ENCODE measurements around the gene TMEM81.
A peak's percentile ranks its signal among the peaks of the same experiment; 100 is the strongest.

DNA sequence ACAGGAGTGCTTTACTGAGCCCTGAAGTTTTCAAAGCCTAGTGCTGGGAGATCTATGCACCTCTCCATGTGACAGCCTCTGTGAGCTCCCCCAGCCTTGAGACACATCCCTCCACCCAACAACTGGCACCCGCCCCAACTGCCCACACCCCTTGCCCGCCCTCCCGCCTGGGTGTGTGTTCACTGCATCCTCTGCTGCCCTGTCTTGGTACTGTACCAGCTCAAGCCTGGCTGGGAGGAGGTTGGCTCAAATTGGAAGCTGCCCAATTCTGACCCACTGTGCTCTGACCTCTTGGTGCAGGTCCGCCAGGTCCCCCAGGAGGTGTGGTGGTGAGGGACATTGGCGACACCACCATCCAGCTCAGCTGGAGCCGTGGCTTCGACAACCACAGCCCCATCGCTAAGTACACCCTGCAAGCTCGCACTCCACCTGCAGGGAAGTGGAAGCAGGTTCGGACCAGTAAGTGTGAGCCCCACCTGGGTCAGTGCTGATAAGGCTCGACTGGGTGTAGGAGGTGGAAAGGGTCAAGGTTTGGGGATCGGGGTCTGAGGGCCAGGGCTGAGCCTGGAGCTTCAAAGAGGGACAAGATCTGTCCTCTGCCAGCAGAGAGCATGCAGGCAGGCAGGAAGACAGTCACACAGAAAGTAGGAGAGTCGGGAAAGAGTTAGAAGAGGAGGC is 18.0 kb downstream of the TMEM81 start:
- TF ChIP-seq, protein P1, sequence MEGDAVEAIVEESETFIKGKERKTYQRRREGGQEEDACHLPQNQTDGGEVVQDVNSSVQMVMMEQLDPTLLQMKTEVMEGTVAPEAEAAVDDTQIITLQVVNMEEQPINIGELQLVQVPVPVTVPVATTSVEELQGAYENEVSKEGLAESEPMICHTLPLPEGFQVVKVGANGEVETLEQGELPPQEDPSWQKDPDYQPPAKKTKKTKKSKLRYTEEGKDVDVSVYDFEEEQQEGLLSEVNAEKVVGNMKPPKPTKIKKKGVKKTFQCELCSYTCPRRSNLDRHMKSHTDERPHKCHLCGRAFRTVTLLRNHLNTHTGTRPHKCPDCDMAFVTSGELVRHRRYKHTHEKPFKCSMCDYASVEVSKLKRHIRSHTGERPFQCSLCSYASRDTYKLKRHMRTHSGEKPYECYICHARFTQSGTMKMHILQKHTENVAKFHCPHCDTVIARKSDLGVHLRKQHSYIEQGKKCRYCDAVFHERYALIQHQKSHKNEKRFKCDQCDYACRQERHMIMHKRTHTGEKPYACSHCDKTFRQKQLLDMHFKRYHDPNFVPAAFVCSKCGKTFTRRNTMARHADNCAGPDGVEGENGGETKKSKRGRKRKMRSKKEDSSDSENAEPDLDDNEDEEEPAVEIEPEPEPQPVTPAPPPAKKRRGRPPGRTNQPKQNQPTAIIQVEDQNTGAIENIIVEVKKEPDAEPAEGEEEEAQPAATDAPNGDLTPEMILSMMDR (conservative IDR thresholded peaks at IDR 0.05; ENCODE audit: low read depth in 2 of 2) = peak in 1 of 2 experiments; percentile 24; a peak in 1 of 4 replicates
- TF ChIP-seq EZH2 (IDR thresholded peaks at IDR 0.05; ENCODE audit: low read depth, unreplicated experiment) = no peak
- TF ChIP-seq POLR2AphosphoS5 (IDR thresholded peaks at IDR 0.05; ENCODE audit: low read depth) = no peak
- TF ChIP-seq EZH2phosphoT487 (IDR thresholded peaks at IDR 0.05; ENCODE audit: unreplicated experiment) = no peak
- TF ChIP-seq, protein P2, sequence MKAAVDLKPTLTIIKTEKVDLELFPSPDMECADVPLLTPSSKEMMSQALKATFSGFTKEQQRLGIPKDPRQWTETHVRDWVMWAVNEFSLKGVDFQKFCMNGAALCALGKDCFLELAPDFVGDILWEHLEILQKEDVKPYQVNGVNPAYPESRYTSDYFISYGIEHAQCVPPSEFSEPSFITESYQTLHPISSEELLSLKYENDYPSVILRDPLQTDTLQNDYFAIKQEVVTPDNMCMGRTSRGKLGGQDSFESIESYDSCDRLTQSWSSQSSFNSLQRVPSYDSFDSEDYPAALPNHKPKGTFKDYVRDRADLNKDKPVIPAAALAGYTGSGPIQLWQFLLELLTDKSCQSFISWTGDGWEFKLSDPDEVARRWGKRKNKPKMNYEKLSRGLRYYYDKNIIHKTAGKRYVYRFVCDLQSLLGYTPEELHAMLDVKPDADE (IDR thresholded peaks at IDR 0.05) = no peak
- no peak for TF ChIP-seq CREB1 (CRISPR knock-in tag; IDR thresholded peaks at IDR 0.05; ENCODE audit: low read depth)
- no peak for TF ChIP-seq JUNB (IDR thresholded peaks at IDR 0.05; ENCODE audit: unreplicated experiment)
- TF ChIP-seq, protein P3, sequence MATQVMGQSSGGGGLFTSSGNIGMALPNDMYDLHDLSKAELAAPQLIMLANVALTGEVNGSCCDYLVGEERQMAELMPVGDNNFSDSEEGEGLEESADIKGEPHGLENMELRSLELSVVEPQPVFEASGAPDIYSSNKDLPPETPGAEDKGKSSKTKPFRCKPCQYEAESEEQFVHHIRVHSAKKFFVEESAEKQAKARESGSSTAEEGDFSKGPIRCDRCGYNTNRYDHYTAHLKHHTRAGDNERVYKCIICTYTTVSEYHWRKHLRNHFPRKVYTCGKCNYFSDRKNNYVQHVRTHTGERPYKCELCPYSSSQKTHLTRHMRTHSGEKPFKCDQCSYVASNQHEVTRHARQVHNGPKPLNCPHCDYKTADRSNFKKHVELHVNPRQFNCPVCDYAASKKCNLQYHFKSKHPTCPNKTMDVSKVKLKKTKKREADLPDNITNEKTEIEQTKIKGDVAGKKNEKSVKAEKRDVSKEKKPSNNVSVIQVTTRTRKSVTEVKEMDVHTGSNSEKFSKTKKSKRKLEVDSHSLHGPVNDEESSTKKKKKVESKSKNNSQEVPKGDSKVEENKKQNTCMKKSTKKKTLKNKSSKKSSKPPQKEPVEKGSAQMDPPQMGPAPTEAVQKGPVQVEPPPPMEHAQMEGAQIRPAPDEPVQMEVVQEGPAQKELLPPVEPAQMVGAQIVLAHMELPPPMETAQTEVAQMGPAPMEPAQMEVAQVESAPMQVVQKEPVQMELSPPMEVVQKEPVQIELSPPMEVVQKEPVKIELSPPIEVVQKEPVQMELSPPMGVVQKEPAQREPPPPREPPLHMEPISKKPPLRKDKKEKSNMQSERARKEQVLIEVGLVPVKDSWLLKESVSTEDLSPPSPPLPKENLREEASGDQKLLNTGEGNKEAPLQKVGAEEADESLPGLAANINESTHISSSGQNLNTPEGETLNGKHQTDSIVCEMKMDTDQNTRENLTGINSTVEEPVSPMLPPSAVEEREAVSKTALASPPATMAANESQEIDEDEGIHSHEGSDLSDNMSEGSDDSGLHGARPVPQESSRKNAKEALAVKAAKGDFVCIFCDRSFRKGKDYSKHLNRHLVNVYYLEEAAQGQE (IDR thresholded peaks at IDR 0.05; ENCODE audit: unreplicated experiment) = no peak
- no peak for TF ChIP-seq ZNF462 (CRISPR knock-in tag; IDR thresholded peaks at IDR 0.05)
- TF ChIP-seq NANOG (IDR thresholded peaks at IDR 0.05; ENCODE audit: borderline replicate concordance) = no peak
- TF ChIP-seq STAT1 (IDR thresholded peaks at IDR 0.05; ENCODE audit: unreplicated experiment) = no peak
